Subcutaneous adipose tissue (tissue), 4 donors: ENCODE measurements around the gene ATG7. TPM values are rescaled to one million over a fixed set of nuclear protein-coding genes. Genes with fewer than 3 reads are reported as not detected.

ENCODE experiments used
- total RNA-seq, 4 donors: library from RNA; depleted of rRNA; stranded (reverse); fragments of >200 nt; gene quantifications; one replicate each; pipeline ENCODE4 v1.1.0, GENCODE V29; 2016
- TF ChIP-seq, protein P1 (sequence below): fragments of 450-650 bp; IDR thresholded peaks from one replicate; pipeline ENCODE4 v1.5.1; 2016; ENCODE audit warnings: low read depth, mild to moderate bottlenecking, control low read depth, antibody characterized with exemption, moderate library complexity

The ATG7 gene
- total RNA-seq, 4 donors from 2014 or later = 55.0 to 130 (median 87.5) TPM

DNA sequence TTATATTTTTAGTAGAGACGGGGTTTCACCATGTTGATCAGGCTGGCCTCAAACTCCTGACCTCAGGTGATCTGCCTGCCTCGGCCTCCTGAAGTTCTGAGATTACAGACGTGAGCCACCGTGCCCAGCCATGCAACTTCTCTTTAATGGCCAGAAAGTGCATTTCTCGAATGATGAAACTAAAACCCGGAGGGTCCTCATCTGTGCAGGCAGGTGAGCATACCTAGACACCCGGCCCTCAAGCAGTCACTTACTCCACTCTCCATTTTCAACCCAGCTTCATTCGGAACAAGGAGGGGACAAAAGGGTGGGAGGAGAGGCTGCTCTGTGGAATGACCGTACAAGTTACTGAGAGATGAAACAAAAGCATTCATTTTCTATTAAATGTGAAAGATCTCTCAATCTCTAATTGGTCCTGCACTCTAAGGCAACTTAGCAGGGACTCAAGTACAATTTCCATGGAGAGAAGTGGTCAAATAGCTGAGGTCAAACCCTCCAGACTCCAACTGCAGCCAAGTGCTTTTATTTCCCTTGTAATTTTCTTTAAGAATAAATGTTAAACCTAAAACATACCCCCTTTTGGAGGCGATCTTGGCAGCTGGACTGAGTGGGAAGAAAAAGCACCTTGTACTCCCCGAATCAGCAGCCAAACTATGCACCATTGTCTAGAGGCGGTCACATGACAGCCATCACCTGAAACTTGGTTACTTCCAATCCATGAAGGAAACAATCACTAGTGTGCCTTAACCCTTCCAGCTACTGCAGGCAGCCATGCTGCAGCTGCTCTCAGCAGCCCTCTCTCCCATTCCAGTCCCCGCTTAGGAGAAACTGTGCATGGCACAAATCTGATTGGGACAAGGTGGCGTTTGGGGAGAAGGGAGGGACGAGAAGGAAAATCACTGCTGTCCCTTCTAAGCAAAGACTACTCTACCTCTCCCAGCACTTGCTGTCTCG, 309.3 kb downstream of the ATG7 start:
- TF ChIP-seq, protein P1, sequence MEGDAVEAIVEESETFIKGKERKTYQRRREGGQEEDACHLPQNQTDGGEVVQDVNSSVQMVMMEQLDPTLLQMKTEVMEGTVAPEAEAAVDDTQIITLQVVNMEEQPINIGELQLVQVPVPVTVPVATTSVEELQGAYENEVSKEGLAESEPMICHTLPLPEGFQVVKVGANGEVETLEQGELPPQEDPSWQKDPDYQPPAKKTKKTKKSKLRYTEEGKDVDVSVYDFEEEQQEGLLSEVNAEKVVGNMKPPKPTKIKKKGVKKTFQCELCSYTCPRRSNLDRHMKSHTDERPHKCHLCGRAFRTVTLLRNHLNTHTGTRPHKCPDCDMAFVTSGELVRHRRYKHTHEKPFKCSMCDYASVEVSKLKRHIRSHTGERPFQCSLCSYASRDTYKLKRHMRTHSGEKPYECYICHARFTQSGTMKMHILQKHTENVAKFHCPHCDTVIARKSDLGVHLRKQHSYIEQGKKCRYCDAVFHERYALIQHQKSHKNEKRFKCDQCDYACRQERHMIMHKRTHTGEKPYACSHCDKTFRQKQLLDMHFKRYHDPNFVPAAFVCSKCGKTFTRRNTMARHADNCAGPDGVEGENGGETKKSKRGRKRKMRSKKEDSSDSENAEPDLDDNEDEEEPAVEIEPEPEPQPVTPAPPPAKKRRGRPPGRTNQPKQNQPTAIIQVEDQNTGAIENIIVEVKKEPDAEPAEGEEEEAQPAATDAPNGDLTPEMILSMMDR = no peak

DNA sequence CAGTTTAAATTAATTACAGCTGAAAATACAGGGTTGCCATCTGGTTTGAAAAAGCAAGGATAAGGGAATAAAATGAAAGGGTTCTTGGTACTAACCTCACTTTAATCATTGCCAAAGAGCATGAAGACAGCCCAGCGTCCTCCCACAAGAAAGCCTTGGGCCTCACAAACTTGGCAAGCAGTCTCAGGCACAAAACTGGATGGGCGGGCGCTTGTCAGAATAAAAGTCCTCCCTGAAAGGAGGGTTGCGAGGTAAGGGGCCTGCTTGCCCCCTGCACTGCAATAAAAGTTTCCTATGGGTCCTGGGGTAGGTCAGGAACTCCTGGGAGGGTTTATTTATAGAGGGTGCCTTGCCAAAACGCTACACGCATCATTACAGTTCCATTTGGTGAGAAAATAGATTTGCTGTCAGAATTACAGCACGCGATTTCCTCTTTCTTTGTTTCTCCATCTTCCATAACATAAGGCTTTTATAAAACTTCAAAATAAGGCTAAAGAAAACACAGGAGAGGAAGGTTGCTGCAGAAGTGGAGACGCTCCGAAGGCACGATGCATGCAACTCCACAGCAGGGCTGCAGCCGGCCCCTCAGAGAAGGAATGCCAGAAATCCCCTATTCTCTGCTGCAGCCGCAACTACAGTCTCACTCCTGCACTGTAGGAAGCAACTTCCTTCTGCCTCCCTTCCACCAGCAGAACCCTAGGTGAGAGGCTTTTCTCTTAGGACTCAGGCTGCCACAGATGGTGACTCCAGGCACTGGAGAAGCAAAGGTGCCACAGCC, 310.2 kb downstream of the ATG7 start:
- TF ChIP-seq, protein P1 = no peak

DNA sequence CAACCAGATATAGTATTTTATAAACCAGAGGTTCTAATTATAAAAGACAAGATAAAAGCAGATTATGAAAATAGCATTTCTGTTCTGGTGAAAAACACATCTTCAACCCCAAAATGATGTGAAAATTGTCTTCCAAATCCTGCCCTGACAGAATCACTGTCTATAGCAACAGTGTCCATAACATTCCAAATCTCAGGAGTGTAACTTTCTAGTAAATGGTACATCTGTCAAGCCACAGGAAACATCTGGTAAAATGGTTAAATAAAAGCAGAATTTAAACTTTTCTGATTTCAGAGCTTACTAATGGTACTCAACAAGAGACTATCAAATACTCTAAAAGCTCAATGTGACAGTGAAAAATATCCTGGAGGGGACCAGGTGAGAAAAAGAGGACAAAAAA, 311.0 kb downstream of the ATG7 start:
- TF ChIP-seq, protein P1 = no peak

DNA sequence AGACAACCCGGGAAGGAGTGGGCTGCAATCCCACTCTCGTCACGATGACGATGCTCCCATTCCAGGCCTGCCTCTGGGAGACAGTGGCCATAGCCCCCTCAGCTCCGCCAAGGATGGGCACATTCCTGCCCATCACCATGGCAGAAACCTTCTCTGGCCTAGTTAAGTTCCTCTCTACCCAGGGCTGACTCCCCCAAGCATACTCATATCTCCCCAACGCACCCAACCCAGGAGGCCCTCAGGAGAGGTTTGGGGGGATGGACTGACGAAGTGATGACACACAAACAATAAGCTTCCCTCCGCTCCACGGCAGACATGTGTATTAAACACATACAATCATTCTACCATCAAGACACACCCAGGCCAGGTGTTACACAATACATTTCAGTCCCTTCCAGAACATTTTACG, 311.4 kb downstream of the ATG7 start:
- TF ChIP-seq, protein P1 = no peak

DNA sequence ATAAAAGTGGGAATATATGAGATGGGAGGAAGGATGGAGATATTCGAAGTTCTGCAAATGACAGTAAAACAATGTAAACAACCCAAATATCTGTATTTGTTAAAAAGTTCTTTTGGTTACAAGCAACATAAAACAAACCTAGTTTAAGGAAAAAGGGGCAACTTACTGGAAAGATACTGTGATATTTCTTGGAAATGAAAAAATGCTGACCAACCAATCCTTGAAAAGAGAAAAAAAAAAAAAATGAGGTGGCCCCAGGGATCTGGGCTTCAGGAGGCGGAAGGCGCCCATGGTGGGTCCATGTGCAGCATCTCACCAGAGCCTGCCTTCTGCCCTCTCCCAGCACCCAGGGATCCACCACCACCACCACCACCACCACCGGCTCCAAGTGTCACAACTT, 312.4 kb downstream of the ATG7 start:
- TF ChIP-seq, protein P1 = no peak

- TF ChIP-seq, protein P1 = no peak
These were observed 315.6 kb downstream of the ATG7 start for GRCh38 chr3:11587766-11588165.

GRCh38 chr3:11588338-11588737, 316.1 kb downstream of the ATG7 start:
- TF ChIP-seq, protein P1 = no peak
